Measurements from ENCODE around the gene S100A1.

Gene S100A1

GRCh38 chr1:153680120-153680403, 51.8 kb downstream of the S100A1 start:
- Histone ChIP-seq H3K27ac (ENCODE audit: poor library complexity, severe bottlenecking) (no peak overlapping the region), H3K36me3 (ENCODE audit: low read depth) (no peaks in the 10 kb centered on the region), H3K27me3 (ENCODE audit: insufficient read depth, poor library complexity, severe bottlenecking) (peaks cover 33% of the 10 kb centered on the region), H3K4me1 (ENCODE audit: insufficient read depth, poor library complexity, severe bottlenecking) (no peaks in the 10 kb centered on the region), H3K4me3 (ENCODE audit: severe bottlenecking) (no peak overlapping the region), H3K9me3 (ENCODE audit: severe bottlenecking) (no peaks in the 10 kb centered on the region)
- no peak for TF ChIP-seq CTCF (IDR thresholded peaks at IDR 0.05; ENCODE audit: poor library complexity, severe bottlenecking)
- ATAC-seq (ENCODE audit: low read depth) = no peak
- DNase-seq (ENCODE audit: low spot score) = no peak
